Esophagus squamous epithelium (tissue), 5 donors: ENCODE data around the gene CREBRF. TPM values are rescaled to one million over a fixed set of nuclear protein-coding genes. Genes with fewer than 3 reads are reported as not detected.

Source experiments
- DNase-seq: peaks from one replicate; lab custom pipeline; 2025; lab: John Stamatoyannopoulos, UW
- H3K27ac ChIP-seq, 4 donors: fragments of 200-600 bp; sonication (generic); one replicate each; pipeline ENCODE4 v1.5.1; 2016 to 2019; ENCODE audit warnings: mild to moderate bottlenecking in 1 of 4
- H3K27me3 ChIP-seq, 4 donors: fragments of 200-600 bp; sonication (generic); 1 replicate in 3 of 4; 2 replicates in 1 of 4; pipeline versions ENCODE4 v1.5.1 to v1.6.0; 2017 to 2021; ENCODE audit warnings: antibody characterized with exemption in 1 of 4
- H3K36me3 ChIP-seq, 3 donors: fragments of 200-600 bp; sonication (generic); one replicate each; pipeline ENCODE4 v1.5.1; 2016 to 2019
- H3K4me1 ChIP-seq, 3 donors: fragments of 200-600 bp; sonication (generic); one replicate each; pipeline ENCODE4 v1.5.1; 2017 to 2019
- H3K4me3 ChIP-seq, 4 donors: fragments of 200-600 bp; sonication (generic); 1 replicate in 3 of 4; 2 replicates in 1 of 4; pipeline ENCODE4 v1.5.1; 2016 to 2019; ENCODE audit warnings: mild to moderate bottlenecking in 2 of 4, moderate library complexity in 1 of 4
- H3K9me3 ChIP-seq, 3 donors: fragments of 200-600 bp; sonication (generic); one replicate each; pipeline ENCODE4 v1.5.1; 2016 to 2019
- POLR2A ChIP-seq, 4 donors: fragments of 450-650 bp; IDR thresholded peaks; one replicate each; pipeline ENCODE4 v1.6.1; 2017; ENCODE audit warnings: antibody characterized with exemption in 4 of 4, mild to moderate bottlenecking in 4 of 4, moderate library complexity in 3 of 4
- WGBS, 2 donors: methylation state at CpG; one replicate each; pipeline ENCODE4 v1.1.5; 2018; 5-methylcytosine and 5-hydroxymethylcytosine counted together
- intact Hi-C: fragments of 100-400 bp; cut with DNase I; formaldehyde crosslinking; loops from one replicate; pipeline ENCODE4 v1.15.0; 2022
- total RNA-seq, 4 donors: library from RNA; depleted of rRNA; stranded (reverse); fragments of >200 nt; gene quantifications; one replicate each; pipeline ENCODE4 v1.1.0, GENCODE V29; 2016
- TF ChIP-seq, protein P1 (sequence below), 6 experiments: fragments of 450-650 bp in 4 of 6; fragments of 200-600 bp in 2 of 6; sonication (generic) in 2 of 6; IDR thresholded peaks; one replicate each; pipeline ENCODE4 v1.5.1; 2016 to 2019; ENCODE audit warnings: antibody characterized with exemption in 6 of 6, mild to moderate bottlenecking in 4 of 6, moderate library complexity in 4 of 6
- donor health status: DM: yes; HTN: yes; CAD: no.

Gene CREBRF
- total RNA-seq, 4 donors from 2014 or later: 2.7 to 28.4 (median 7.9) TPM

GRCh38 chr5:173012882-173013281 lies 43.3 kb upstream of the CREBRF start:
- TF ChIP-seq, protein P1, sequence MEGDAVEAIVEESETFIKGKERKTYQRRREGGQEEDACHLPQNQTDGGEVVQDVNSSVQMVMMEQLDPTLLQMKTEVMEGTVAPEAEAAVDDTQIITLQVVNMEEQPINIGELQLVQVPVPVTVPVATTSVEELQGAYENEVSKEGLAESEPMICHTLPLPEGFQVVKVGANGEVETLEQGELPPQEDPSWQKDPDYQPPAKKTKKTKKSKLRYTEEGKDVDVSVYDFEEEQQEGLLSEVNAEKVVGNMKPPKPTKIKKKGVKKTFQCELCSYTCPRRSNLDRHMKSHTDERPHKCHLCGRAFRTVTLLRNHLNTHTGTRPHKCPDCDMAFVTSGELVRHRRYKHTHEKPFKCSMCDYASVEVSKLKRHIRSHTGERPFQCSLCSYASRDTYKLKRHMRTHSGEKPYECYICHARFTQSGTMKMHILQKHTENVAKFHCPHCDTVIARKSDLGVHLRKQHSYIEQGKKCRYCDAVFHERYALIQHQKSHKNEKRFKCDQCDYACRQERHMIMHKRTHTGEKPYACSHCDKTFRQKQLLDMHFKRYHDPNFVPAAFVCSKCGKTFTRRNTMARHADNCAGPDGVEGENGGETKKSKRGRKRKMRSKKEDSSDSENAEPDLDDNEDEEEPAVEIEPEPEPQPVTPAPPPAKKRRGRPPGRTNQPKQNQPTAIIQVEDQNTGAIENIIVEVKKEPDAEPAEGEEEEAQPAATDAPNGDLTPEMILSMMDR (IDR thresholded peaks at IDR 0.05): no peak
- TF ChIP-seq POLR2A (IDR thresholded peaks at IDR 0.05): no peak
- H3K9me3 ChIP-seq: no peaks in the 10 kb centered on the region
- H3K27ac ChIP-seq: no peak overlapping the region
- H3K36me3 ChIP-seq: no peaks in the 10 kb centered on the region
- H3K4me3 ChIP-seq: no peak overlapping the region
- intact Hi-C loops: no loop called here
- WGBS, 2 donors: 77 to 92% methylated on average over 4 of the region's 4 CpGs
- H3K4me1 ChIP-seq: peaks cover 19 to 61% (median 20%) of the 10 kb centered on the region in 3 donors
- no peaks in the 10 kb centered on the region for H3K27me3 ChIP-seq
- no peak for DNase-seq

DNA sequence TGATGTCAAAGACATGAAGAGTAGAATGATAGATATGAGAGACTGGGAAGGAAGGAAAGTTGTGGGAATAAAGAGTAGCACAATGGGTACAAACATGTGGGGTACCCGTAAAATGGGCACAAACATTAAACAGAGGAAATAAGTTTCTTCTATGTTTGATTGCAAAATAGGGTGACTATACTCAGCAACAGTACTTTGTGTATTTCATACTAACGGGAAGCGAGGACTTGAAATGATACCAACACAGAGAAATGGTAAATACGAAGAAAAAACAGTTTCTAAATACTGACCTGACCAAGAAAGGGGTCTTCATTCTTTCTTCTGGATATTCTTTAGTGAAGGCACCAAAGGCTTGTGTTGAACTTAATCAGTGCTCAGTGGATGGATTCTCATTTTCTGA lies 41.5 kb upstream of the CREBRF start:
- Histone ChIP-seq H3K27ac (peak overlapping the region in 2 of 4 donors; percentile 78 to 85), H3K27me3 (no peaks in the 10 kb centered on the region), H3K36me3 (no peaks in the 10 kb centered on the region), H3K9me3 (no peaks in the 10 kb centered on the region), H3K4me1 (peaks cover 19 to 56% (median 20%) of the 10 kb centered on the region in 3 donors), H3K4me3 (no peak overlapping the region)
- WGBS, 2 donors: 77 to 92% methylated on average over 4 of the region's 4 CpGs
- intact Hi-C loops: no loop called here
- TF ChIP-seq, protein P1 (IDR thresholded peaks at IDR 0.05): no peak
- no peak for TF ChIP-seq POLR2A (IDR thresholded peaks at IDR 0.05)
- DNase-seq: no peak

DNA sequence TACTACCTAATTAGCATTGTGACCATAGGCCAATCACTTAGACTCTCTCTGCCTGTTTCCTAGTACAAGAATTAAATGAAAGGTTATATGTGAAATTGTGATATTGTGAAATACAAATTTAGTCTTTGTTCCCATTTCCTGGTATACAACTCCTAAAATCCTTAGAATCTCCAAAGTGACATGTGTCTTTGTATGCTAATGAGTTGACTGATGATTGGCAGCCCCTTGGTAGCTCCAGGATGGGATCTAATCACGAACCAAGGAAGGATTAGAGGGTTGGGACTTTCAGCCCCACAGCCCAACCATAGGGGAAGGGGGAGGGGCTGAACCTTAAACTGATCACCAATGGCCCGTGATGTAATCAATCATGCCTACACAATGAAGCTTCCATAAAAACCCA lies 41.0 kb upstream of the CREBRF start:
- no peaks in the 10 kb centered on the region for H3K27me3 ChIP-seq
- intact Hi-C loops: no loop called here
- H3K4me3 ChIP-seq: no peak overlapping the region
- no peak for DNase-seq
- peaks cover 0 to 4% (median 0%) of the 10 kb centered on the region in 3 donors for H3K36me3 ChIP-seq
- TF ChIP-seq POLR2A (IDR thresholded peaks at IDR 0.05): no peak
- TF ChIP-seq, protein P1 (IDR thresholded peaks at IDR 0.05): no peak
- peaks cover 20 to 56% (median 20%) of the 10 kb centered on the region in 3 donors for H3K4me1 ChIP-seq
- no peaks in the 10 kb centered on the region for H3K9me3 ChIP-seq
- WGBS, 2 donors: 86 to 88% methylated on average over 1 to 2 of the region's 2 CpGs
- H3K27ac ChIP-seq: peak overlapping the region; percentile 16 to 85 (median 76)

GRCh38 chr5:173015598-173016455 lies 40.3 kb upstream of the CREBRF start:
- DNase-seq: no peak
- H3K4me1 ChIP-seq: peaks cover 20 to 56% (median 25%) of the 10 kb centered on the region in 3 donors
- intact Hi-C loops: no loop called here

More at GRCh38 chr5:173015598-173016455, 40.3 kb upstream of the CREBRF start:
- TF ChIP-seq, protein P1 (IDR thresholded peaks at IDR 0.05): no peak
- TF ChIP-seq POLR2A (IDR thresholded peaks at IDR 0.05): no peak
- Histone ChIP-seq H3K36me3 (peaks cover 0 to 11% (median 0%) of the 10 kb centered on the region in 3 donors), H3K9me3 (no peaks in the 10 kb centered on the region), H3K4me3 (peak overlapping the region in 1 of 4 donors; percentile 11), H3K27ac (peak overlapping the region; percentile 16 to 85 (median 76)), H3K27me3 (no peaks in the 10 kb centered on the region)
- 90 to 92% methylated on average over 12 to 13 of the region's 13 CpGs for WGBS, 2 donors
